CD4-positive, alpha-beta memory T cell (primary cell): ENCODE data around the gene ZNF397. TPM values are rescaled to one million over a fixed set of nuclear protein-coding genes. Genes with fewer than 3 reads are reported as not detected.
"Not testable (repeated sequence)": the region's sequence is repeated elsewhere in the genome, so short reads cannot be mapped to it uniquely, and the experiment has no call there.

ENCODE experiments used
- CTCF ChIA-PET: fragments of 350-600 bp; sonication (Branson Sonifier 250); formaldehyde crosslinking; loops from one replicate; lab custom pipeline; 2021; ENCODE audit warnings: inconsistent platforms; ENCODE audit not compliant: partially characterized antibody; lab: Charles Lee
- POLR2A ChIA-PET: fragments of 350-600 bp; sonication (Branson Sonifier 250); formaldehyde crosslinking; loops from one replicate; lab custom pipeline; 2021; ENCODE audit not compliant: partially characterized antibody; lab: Charles Lee
- DNase-seq, 5 donors: peaks; one replicate each; pipeline versions ENCODE4 v3.0.0 to v3.0.0-alpha.2; 2020 to 2022; ENCODE audit warnings: mixed read lengths in 1 of 5
- H3K27ac ChIP-seq: one replicate; pipeline ENCODE4 v1.7.0; 2013; ENCODE audit warnings: low read depth, low read length
- H3K27me3 ChIP-seq: 2 replicates; pipeline ENCODE4 v1.7.0; 2013; ENCODE audit warnings: mild to moderate bottlenecking, low read length, moderate library complexity; ENCODE audit not compliant: insufficient read depth
- H3K36me3 ChIP-seq: 2 replicates; pipeline ENCODE4 v1.7.0; 2013; ENCODE audit warnings: mild to moderate bottlenecking, low read length, moderate library complexity; ENCODE audit not compliant: insufficient read depth
- H3K4me1 ChIP-seq: 2 replicates; pipeline ENCODE4 v1.7.0; 2013; ENCODE audit warnings: mild to moderate bottlenecking, low read length, moderate library complexity; ENCODE audit not compliant: insufficient read depth
- H3K4me3 ChIP-seq, 2 donors: one replicate each; pipeline ENCODE4 v1.7.0; 2013; ENCODE audit warnings: low read length in 2 of 2, mild to moderate bottlenecking in 1 of 2
- H3K9me3 ChIP-seq, 2 donors: one replicate each; pipeline ENCODE4 v1.7.0; 2013; ENCODE audit warnings: low read length in 2 of 2, control low read depth in 1 of 2; ENCODE audit not compliant: control insufficient read depth in 1 of 2
- H3K27ac Mint-ChIP-seq, 7 donors: one replicate each; pipeline ENCODE4 v1.8.0; 2020 to 2021; ENCODE audit warnings: mixed read lengths in 7 of 7, mild to moderate bottlenecking in 6 of 7, inconsistent platforms in 3 of 7, moderate library complexity in 3 of 7
- H3K27me3 Mint-ChIP-seq, 2 donors: one replicate each; pipeline ENCODE4 v1.8.0; 2020 to 2021; ENCODE audit warnings: mixed read lengths in 2 of 2
- H3K36me3 Mint-ChIP-seq, 2 donors: one replicate each; pipeline ENCODE4 v1.8.0; 2020 to 2021; ENCODE audit warnings: mixed read lengths in 2 of 2, inconsistent platforms in 1 of 2, mild to moderate bottlenecking in 1 of 2
- H3K4me1 Mint-ChIP-seq, 4 donors: one replicate each; pipeline ENCODE4 v1.8.0; 2020 to 2021; ENCODE audit warnings: mixed read lengths in 4 of 4, mild to moderate bottlenecking in 1 of 4
- H3K4me3 Mint-ChIP-seq, 8 donors: one replicate each; pipeline ENCODE4 v1.8.0; 2020 to 2021; ENCODE audit warnings: mixed read lengths in 8 of 8, mild to moderate bottlenecking in 7 of 8, moderate library complexity in 6 of 8, inconsistent platforms in 3 of 8
- H3K9me3 Mint-ChIP-seq, 8 donors: one replicate each; pipeline ENCODE4 v1.8.0; 2020 to 2021; ENCODE audit warnings: mixed read lengths in 8 of 8, mild to moderate bottlenecking in 5 of 8, inconsistent platforms in 3 of 8, moderate library complexity in 1 of 8
- intact Hi-C: fragments of 100-400 bp; cut with micrococcal nuclease; formaldehyde crosslinking; loops from one replicate; pipeline ENCODE4 v1.15.1; 2023
- polyA plus RNA-seq, 2 donors: library from polyadenylated mRNA; unstranded; fragments of 300-500 nt; fragmentation: Illumina TruSeq; gene quantifications; one replicate each; pipeline ENCODE4 v1.2.3, GENCODE V29; 2021
- total RNA-seq, 2 experiments: library from RNA; stranded (reverse); gene quantifications; one replicate each; pipeline ENCODE4 v1.2.3, GENCODE V29; 2021

ZNF397 gene
- total and polyA plus RNA-seq, 4 experiments from 2014 or later, result 4.6 to 58.5 (median 31.8) TPM

- no peak overlapping the region for H3K4me3 Mint-ChIP-seq
Measured at GRCh38 chr18:35205199-35205712, 35.6 kb upstream of the ZNF397 start.

GRCh38 chr18:35205746-35206458 is 34.9 kb upstream of the ZNF397 start:
- H3K9me3 ChIP-seq, H3K27me3 ChIP-seq, H3K4me3 ChIP-seq, H3K4me1 ChIP-seq, CTCF ChIA-PET, H3K4me1 Mint-ChIP-seq, H3K4me3 Mint-ChIP-seq, H3K27ac ChIP-seq, DNase-seq, H3K36me3 Mint-ChIP-seq, POLR2A ChIA-PET, H3K36me3 ChIP-seq, intact Hi-C loops, H3K9me3 Mint-ChIP-seq, H3K27me3 Mint-ChIP-seq, H3K27ac Mint-ChIP-seq: not testable (repeated sequence)

More at GRCh38 chr18:35205199-35205712, 35.6 kb upstream of the ZNF397 start:
- Mint-ChIP-seq H3K4me1 (no peaks in the 10 kb centered on the region), H3K9me3 (peaks cover 0 to 10% (median 7%) of the 10 kb centered on the region in 8 donors), H3K27ac (no peak overlapping the region), H3K27me3 (peaks cover 5 to 7% of the 10 kb centered on the region in 2 donors), H3K36me3 (no peaks in the 10 kb centered on the region)
- no peaks in the 10 kb centered on the region for H3K4me1 ChIP-seq
- intact Hi-C loops, result no loop called here
- CTCF ChIA-PET, result no interaction called here
- H3K27ac ChIP-seq, result no peak overlapping the region
- H3K27me3 ChIP-seq, result no peaks in the 10 kb centered on the region
- no peaks in the 10 kb centered on the region for H3K36me3 ChIP-seq
- H3K4me3 ChIP-seq, result no peak overlapping the region
- POLR2A ChIA-PET, result no interaction called here
- H3K9me3 ChIP-seq, result no peaks in the 10 kb centered on the region
- no peak for DNase-seq

- Mint-ChIP-seq H3K4me1 (no peaks in the 10 kb centered on the region), H3K27ac (peak overlapping the region in 1 of 7 donors; percentile 11), H3K9me3 (peaks cover 0 to 3% (median 0%) of the 10 kb centered on the region in 8 donors), H3K27me3 (peaks cover 2 to 3% of the 10 kb centered on the region in 2 donors), H3K36me3 (no peaks in the 10 kb centered on the region), H3K4me3 (no peak overlapping the region)
- H3K4me3 ChIP-seq, result no peak overlapping the region
- no peaks in the 10 kb centered on the region for H3K27me3 ChIP-seq
- CTCF ChIA-PET, result no interaction called here
- DNase-seq, result no peak
- no peak overlapping the region for H3K27ac ChIP-seq
- H3K4me1 ChIP-seq, result no peaks in the 10 kb centered on the region
- H3K36me3 ChIP-seq, result no peaks in the 10 kb centered on the region
- no peaks in the 10 kb centered on the region for H3K9me3 ChIP-seq
- intact Hi-C loops, result no loop called here
- POLR2A ChIA-PET, result no interaction called here
Measured at GRCh38 chr18:35215026-35215425, 25.8 kb upstream of the ZNF397 start.

- H3K27me3 ChIP-seq, H3K36me3 Mint-ChIP-seq, DNase-seq, CTCF ChIA-PET, H3K27me3 Mint-ChIP-seq, H3K9me3 ChIP-seq, H3K27ac Mint-ChIP-seq, H3K36me3 ChIP-seq, intact Hi-C loops, H3K4me3 Mint-ChIP-seq, H3K4me1 ChIP-seq, H3K4me1 Mint-ChIP-seq, H3K4me3 ChIP-seq, H3K9me3 Mint-ChIP-seq, POLR2A ChIA-PET, H3K27ac ChIP-seq: not testable (repeated sequence)
Measured at GRCh38 chr18:35216611-35217010, 24.2 kb upstream of the ZNF397 start.

GRCh38 chr18:35219331-35219730 is 21.5 kb upstream of the ZNF397 start:
- H3K4me3 ChIP-seq, H3K27me3 Mint-ChIP-seq, CTCF ChIA-PET, H3K27ac Mint-ChIP-seq, H3K4me1 ChIP-seq, DNase-seq, H3K9me3 Mint-ChIP-seq, H3K27ac ChIP-seq, H3K4me1 Mint-ChIP-seq, H3K4me3 Mint-ChIP-seq, H3K9me3 ChIP-seq, POLR2A ChIA-PET, H3K36me3 ChIP-seq, H3K36me3 Mint-ChIP-seq, intact Hi-C loops, H3K27me3 ChIP-seq: not testable (repeated sequence)

GRCh38 chr18:35220424-35220823 is 20.4 kb upstream of the ZNF397 start:
- Histone ChIP-seq H3K36me3 (no peaks in the 10 kb centered on the region), H3K9me3 (no peaks in the 10 kb centered on the region), H3K4me1 (no peaks in the 10 kb centered on the region), H3K27ac (no peak overlapping the region), H3K4me3 (no peak overlapping the region), H3K27me3 (no peaks in the 10 kb centered on the region)
- Mint-ChIP-seq H3K27ac (no peak overlapping the region), H3K36me3 (no peaks in the 10 kb centered on the region), H3K4me1 (no peaks in the 10 kb centered on the region), H3K9me3 (no peaks in the 10 kb centered on the region), H3K4me3 (no peak overlapping the region), H3K27me3 (peaks cover 7 to 8% of the 10 kb centered on the region in 2 donors)
- ChIA-PET POLR2A (no interaction called here), CTCF (no interaction called here)
- intact Hi-C loops, result no loop called here
- DNase-seq, result no peak

GRCh38 chr18:35223797-35224196 is 17.0 kb upstream of the ZNF397 start:
- H3K9me3 ChIP-seq, result no peaks in the 10 kb centered on the region
- no peaks in the 10 kb centered on the region for H3K27me3 ChIP-seq
- H3K4me3 Mint-ChIP-seq, result no peak overlapping the region
- peaks cover 3 to 6% of the 10 kb centered on the region in 2 donors for H3K27me3 Mint-ChIP-seq
- no peaks in the 10 kb centered on the region for H3K36me3 ChIP-seq
- no peaks in the 10 kb centered on the region for H3K4me1 Mint-ChIP-seq
- H3K9me3 Mint-ChIP-seq, result no peaks in the 10 kb centered on the region
- intact Hi-C loops, result no loop called here
- no peak for DNase-seq
- H3K4me3 ChIP-seq, result no peak overlapping the region
- CTCF ChIA-PET, result no interaction called here
- POLR2A ChIA-PET, result no interaction called here
- H3K36me3 Mint-ChIP-seq, result no peaks in the 10 kb centered on the region
- no peak overlapping the region for H3K27ac Mint-ChIP-seq
- H3K4me1 ChIP-seq, result no peaks in the 10 kb centered on the region
- H3K27ac ChIP-seq, result no peak overlapping the region
